H9 (cell line): Measurements from ENCODE around the gene PRKCB. TPM values are rescaled to one million over a fixed set of nuclear protein-coding genes. Genes with fewer than 3 reads are reported as not detected.

ENCODE experiments used
- DNase-seq: peaks from one replicate; pipeline ENCODE4 v3.0.0-alpha.2; 2017
- H2AFZ ChIP-seq: one replicate; pipeline ENCODE4 v1.6.1; 2013; ENCODE audit warnings: mild to moderate bottlenecking, low read length, control low read depth, moderate library complexity
- H2AK5ac ChIP-seq: 2 replicates; pipeline ENCODE4 v1.6.1; 2013; ENCODE audit warnings: low read length, control low read depth, mixed read lengths; ENCODE audit not compliant: insufficient read length
- H2BK120ac ChIP-seq: one replicate; pipeline ENCODE4 v1.6.1; 2013; ENCODE audit warnings: low read depth, mild to moderate bottlenecking, low read length, control low read depth, inconsistent platforms; ENCODE audit not compliant: poor library complexity, severe bottlenecking
- H2BK12ac ChIP-seq: 2 replicates; pipeline ENCODE4 v1.6.1; 2013; ENCODE audit warnings: low read length, control low read depth, mixed read lengths, low read depth; ENCODE audit not compliant: insufficient read length
- H2BK15ac ChIP-seq: 2 replicates; pipeline ENCODE4 v1.6.1; 2013; ENCODE audit warnings: low read depth, low read length, control low read depth
- H2BK20ac ChIP-seq: one replicate; pipeline ENCODE4 v1.6.1; 2013; ENCODE audit warnings: low read depth, mild to moderate bottlenecking, low read length, control low read depth, inconsistent platforms; ENCODE audit not compliant: poor library complexity, severe bottlenecking
- H2BK5ac ChIP-seq: 2 replicates; pipeline ENCODE4 v1.6.1; 2013; ENCODE audit warnings: low read length, control low read depth, mixed read lengths; ENCODE audit not compliant: insufficient read length
- H3K14ac ChIP-seq: 2 replicates; pipeline ENCODE4 v1.6.1; 2013; ENCODE audit warnings: low read length, control low read depth; ENCODE audit not compliant: insufficient read depth
- H3K18ac ChIP-seq: 2 replicates; pipeline ENCODE4 v1.6.1; 2013; ENCODE audit warnings: low read depth, mild to moderate bottlenecking, mixed read lengths, low read length, control low read depth; ENCODE audit not compliant: insufficient read length
- H3K23ac ChIP-seq: 2 replicates; pipeline ENCODE4 v1.6.1; 2013; ENCODE audit warnings: low read length, control low read depth, mixed read lengths, low read depth; ENCODE audit not compliant: insufficient read length
- H3K23me2 ChIP-seq: 2 replicates; pipeline ENCODE4 v1.6.1; 2013; ENCODE audit warnings: low read depth, mild to moderate bottlenecking, mixed read lengths, low read length, control low read depth; ENCODE audit not compliant: insufficient read length, poor library complexity, severe bottlenecking
- H3K27ac ChIP-seq: 2 replicates; pipeline ENCODE4 v1.5.1; 2013; ENCODE audit warnings: low read length, control low read depth, mixed read lengths, low read depth; ENCODE audit not compliant: insufficient read length
- H3K27me3 ChIP-seq: 2 replicates; pipeline ENCODE4 v1.6.1; 2013; ENCODE audit warnings: low read length, control low read depth, inconsistent platforms; ENCODE audit not compliant: insufficient read depth
- H3K4ac ChIP-seq: 2 replicates; pipeline ENCODE4 v1.6.1; 2013; ENCODE audit warnings: low read depth, mild to moderate bottlenecking, control low read depth, inconsistent platforms, low read length, moderate library complexity
- H3K4me1 ChIP-seq: 2 replicates; pipeline ENCODE4 v1.6.1; 2013; ENCODE audit warnings: low read length, control low read depth, inconsistent platforms; ENCODE audit not compliant: insufficient read depth
- H3K4me2 ChIP-seq: 2 replicates; pipeline ENCODE4 v1.6.1; 2013; ENCODE audit warnings: low read length, control low read depth, mixed read lengths; ENCODE audit not compliant: insufficient read length, insufficient read depth
- H3K56ac ChIP-seq: 2 replicates; pipeline ENCODE4 v1.6.1; 2013; ENCODE audit warnings: low read depth, mild to moderate bottlenecking, mixed read lengths, low read length, control low read depth; ENCODE audit not compliant: insufficient read length
- H3K79me1 ChIP-seq: 2 replicates; pipeline ENCODE4 v1.6.1; 2013; ENCODE audit warnings: low read depth, mild to moderate bottlenecking, moderate library complexity, low read length, control low read depth, inconsistent platforms; ENCODE audit not compliant: insufficient read depth, poor library complexity, severe bottlenecking
- H3K79me2 ChIP-seq: 2 replicates; pipeline ENCODE4 v1.6.1; 2013; ENCODE audit warnings: low read length, control low read depth, inconsistent platforms; ENCODE audit not compliant: insufficient read depth
- H3K9ac ChIP-seq: 2 replicates; pipeline ENCODE4 v1.6.1; 2013; ENCODE audit warnings: low read length, control low read depth, mixed read lengths; ENCODE audit not compliant: insufficient read length; ENCODE audit errors: extremely low read depth
- H3K9me3 ChIP-seq: one replicate; pipeline ENCODE4 v1.6.1; 2013; ENCODE audit warnings: low read depth, low read length, inconsistent platforms; ENCODE audit not compliant: control insufficient read depth
- H3T11ph ChIP-seq: one replicate; pipeline ENCODE4 v1.6.1; 2013; ENCODE audit warnings: mild to moderate bottlenecking, low read length, control low read depth, inconsistent platforms
- H4K20me1 ChIP-seq: one replicate; pipeline ENCODE4 v1.6.1; 2013; ENCODE audit not compliant: control insufficient read depth, insufficient read length, insufficient read depth
- H4K5ac ChIP-seq: 2 replicates; pipeline ENCODE4 v1.6.1; 2013; ENCODE audit warnings: low read depth, mild to moderate bottlenecking, mixed read lengths, low read length, control low read depth; ENCODE audit not compliant: insufficient read length
- H4K8ac ChIP-seq: replicated peaks from 2 replicates; pipeline ENCODE4 v1.6.1; 2013; ENCODE audit warnings: low read length, control low read depth, mixed read lengths, low read depth; ENCODE audit not compliant: insufficient read length
- H4K91ac ChIP-seq: 2 replicates; pipeline ENCODE4 v1.6.1; 2013; ENCODE audit warnings: low read depth, mild to moderate bottlenecking, moderate library complexity, mixed read lengths, low read length, control low read depth; ENCODE audit not compliant: insufficient read length
- H3K27ac Mint-ChIP-seq, 3 experiments: 2 replicates in 2 of 3; 3 replicates in 1 of 3; pipeline ENCODE4 v1.8.0; 2020 to 2021; ENCODE audit warnings: mixed read lengths in 3 of 3, mild to moderate bottlenecking in 1 of 3, moderate library complexity in 1 of 3
- H3K27me3 Mint-ChIP-seq: 2 replicates; pipeline ENCODE4 v1.8.0; 2021; ENCODE audit warnings: low read depth, mild to moderate bottlenecking, moderate library complexity, mixed read lengths
- H3K36me3 Mint-ChIP-seq, 3 experiments: 2 replicates in 2 of 3; 3 replicates in 1 of 3; pipeline ENCODE4 v1.8.0; 2020 to 2021; ENCODE audit warnings: low read depth in 3 of 3, mixed read lengths in 3 of 3; ENCODE audit not compliant: insufficient read depth in 1 of 3
- H3K4me1 Mint-ChIP-seq, 2 experiments: 2 replicates each; pipeline ENCODE4 v1.8.0; 2020; ENCODE audit warnings: mixed read lengths in 2 of 2
- H3K4me3 Mint-ChIP-seq, 2 experiments: 2 replicates in 1 of 2; 3 replicates in 1 of 2; pipeline ENCODE4 v1.8.0; 2020 to 2021; ENCODE audit warnings: mild to moderate bottlenecking in 2 of 2, mixed read lengths in 2 of 2, moderate library complexity in 1 of 2
- H3K9me3 Mint-ChIP-seq, 2 experiments: 2 replicates in 1 of 2; 3 replicates in 1 of 2; pipeline ENCODE4 v1.8.0; 2020; ENCODE audit warnings: mild to moderate bottlenecking in 2 of 2, mixed read lengths in 2 of 2, moderate library complexity in 1 of 2
- WGBS: extraction: QIAGEN DNeasy Blood & Tissue Kit; methylation state at CpG from one replicate; pipeline ENCODE4 v1.1.7; 2013; ENCODE audit warnings: missing lambda C conversion rate, low lambda C conversion rate, mixed read lengths; ENCODE audit not compliant: insufficient read length; ENCODE audit errors: extremely low coverage; 5-methylcytosine and 5-hydroxymethylcytosine counted together
- total RNA-seq: library from RNA; stranded (reverse); gene quantifications from 2 replicates; pipeline ENCODE4 v1.2.1, GENCODE V29; 2021
- TF ChIP-seq, protein P1 (sequence below): fragments of 200-600 bp; sonication (generic); conservative IDR thresholded peaks from 3 replicates; pipeline ENCODE4 v1.8.0; 2021; ENCODE audit warnings: antibody characterized with exemption, mild to moderate bottlenecking

The PRKCB gene
- total RNA-seq, 1 experiment from 2014 or later: 7.0 TPM

DNA sequence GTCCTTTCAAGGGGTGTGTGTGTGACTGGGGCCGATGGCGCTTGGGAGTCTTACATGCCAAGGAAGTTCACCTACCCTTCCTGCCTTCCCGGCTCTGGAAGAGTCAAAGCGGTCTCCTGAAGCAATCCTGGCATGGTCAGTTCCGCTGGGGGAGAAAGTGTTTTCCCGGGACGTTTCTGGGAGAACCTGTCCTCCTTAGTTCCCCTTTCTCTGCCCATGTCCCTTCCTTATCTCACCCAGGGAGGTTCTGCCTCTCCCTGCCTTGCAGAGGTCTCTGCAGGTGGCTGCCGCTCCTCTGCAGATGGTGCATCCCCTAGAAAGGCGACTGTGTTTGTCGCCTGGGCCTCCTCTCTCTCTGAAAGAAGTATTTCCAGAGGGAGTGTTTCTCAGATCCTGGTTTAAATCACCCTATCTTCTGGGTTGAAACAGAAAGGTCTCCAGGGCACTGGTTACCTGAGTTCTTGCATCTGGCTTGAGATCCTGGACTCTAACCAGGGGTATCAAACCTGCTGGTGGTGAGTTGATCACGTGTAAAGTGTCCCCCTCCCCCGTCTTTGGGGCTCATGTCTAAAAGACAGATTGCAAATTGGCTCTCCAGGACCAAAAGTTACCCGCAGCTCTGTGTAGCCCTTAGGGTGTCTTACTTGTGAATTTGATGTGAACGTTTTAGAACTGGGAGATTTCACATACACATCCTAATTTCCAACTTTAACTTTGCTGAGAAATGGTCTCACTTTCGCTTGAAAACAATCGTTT lies 1.9 kb downstream of the PRKCB start:
- Histone ChIP-seq H3K14ac (no peak overlapping the region), H3K4ac (no peak overlapping the region), H4K20me1 (no peaks in the 10 kb centered on the region), H3K18ac (no peak overlapping the region), H4K8ac (no peak overlapping the region), H3K79me2 (no peaks in the 10 kb centered on the region), H3K9me3 (no peaks in the 10 kb centered on the region), H4K5ac (no peak overlapping the region), H3K27ac (no peak overlapping the region), H3K23me2 (peaks cover 12% of the 10 kb centered on the region), H2AFZ (no peak overlapping the region), H3K23ac (no peak overlapping the region), H2BK15ac (no peak overlapping the region), H3K4me2 (peak overlapping the region; percentile 79), H3T11ph (no peak overlapping the region), H3K56ac (no peak overlapping the region), H3K9ac (no peak overlapping the region), H2AK5ac (no peak overlapping the region), H4K91ac (no peak overlapping the region), H3K4me1 (no peaks in the 10 kb centered on the region), H2BK20ac (no peak overlapping the region), H2BK12ac (no peak overlapping the region), H3K27me3 (peaks cover 11% of the 10 kb centered on the region; the same call in 1 of the 2 replicates), H2BK5ac (no peak overlapping the region), H3K79me1 (no peaks in the 10 kb centered on the region), H2BK120ac (no peak overlapping the region)
- WGBS: no CpG with 5 or more reads among the region's 16 CpGs
- H3K9me3 Mint-ChIP-seq: no peaks in the 10 kb centered on the region; a peak in 2 of 5 replicates
- H3K27me3 Mint-ChIP-seq: peaks cover 74% of the 10 kb centered on the region
- TF ChIP-seq, protein P1, sequence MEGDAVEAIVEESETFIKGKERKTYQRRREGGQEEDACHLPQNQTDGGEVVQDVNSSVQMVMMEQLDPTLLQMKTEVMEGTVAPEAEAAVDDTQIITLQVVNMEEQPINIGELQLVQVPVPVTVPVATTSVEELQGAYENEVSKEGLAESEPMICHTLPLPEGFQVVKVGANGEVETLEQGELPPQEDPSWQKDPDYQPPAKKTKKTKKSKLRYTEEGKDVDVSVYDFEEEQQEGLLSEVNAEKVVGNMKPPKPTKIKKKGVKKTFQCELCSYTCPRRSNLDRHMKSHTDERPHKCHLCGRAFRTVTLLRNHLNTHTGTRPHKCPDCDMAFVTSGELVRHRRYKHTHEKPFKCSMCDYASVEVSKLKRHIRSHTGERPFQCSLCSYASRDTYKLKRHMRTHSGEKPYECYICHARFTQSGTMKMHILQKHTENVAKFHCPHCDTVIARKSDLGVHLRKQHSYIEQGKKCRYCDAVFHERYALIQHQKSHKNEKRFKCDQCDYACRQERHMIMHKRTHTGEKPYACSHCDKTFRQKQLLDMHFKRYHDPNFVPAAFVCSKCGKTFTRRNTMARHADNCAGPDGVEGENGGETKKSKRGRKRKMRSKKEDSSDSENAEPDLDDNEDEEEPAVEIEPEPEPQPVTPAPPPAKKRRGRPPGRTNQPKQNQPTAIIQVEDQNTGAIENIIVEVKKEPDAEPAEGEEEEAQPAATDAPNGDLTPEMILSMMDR: no peak
- peaks cover 24 to 31% of the 10 kb centered on the region in 2 experiments for H3K4me1 Mint-ChIP-seq
- H3K4me3 Mint-ChIP-seq: peak overlapping the region; percentile 73 to 88
- H3K27ac Mint-ChIP-seq: no peak overlapping the region
- no peak for DNase-seq
- no peaks in the 10 kb centered on the region for H3K36me3 Mint-ChIP-seq
